ENCODE measurements around the gene PRR7. TPM values are rescaled to one million over a fixed set of nuclear protein-coding genes. Genes with fewer than 3 reads are reported as not detected.
A peak's percentile ranks its signal among the peaks of the same experiment; 100 is the strongest.

Gene PRR7
- total RNA-seq, 4 donors from 2014 or later = 1.4 to 4.7 (median 4.2) TPM

- H3K36me3 ChIP-seq = no peaks in the 10 kb centered on the region
- TF ChIP-seq, protein P1, sequence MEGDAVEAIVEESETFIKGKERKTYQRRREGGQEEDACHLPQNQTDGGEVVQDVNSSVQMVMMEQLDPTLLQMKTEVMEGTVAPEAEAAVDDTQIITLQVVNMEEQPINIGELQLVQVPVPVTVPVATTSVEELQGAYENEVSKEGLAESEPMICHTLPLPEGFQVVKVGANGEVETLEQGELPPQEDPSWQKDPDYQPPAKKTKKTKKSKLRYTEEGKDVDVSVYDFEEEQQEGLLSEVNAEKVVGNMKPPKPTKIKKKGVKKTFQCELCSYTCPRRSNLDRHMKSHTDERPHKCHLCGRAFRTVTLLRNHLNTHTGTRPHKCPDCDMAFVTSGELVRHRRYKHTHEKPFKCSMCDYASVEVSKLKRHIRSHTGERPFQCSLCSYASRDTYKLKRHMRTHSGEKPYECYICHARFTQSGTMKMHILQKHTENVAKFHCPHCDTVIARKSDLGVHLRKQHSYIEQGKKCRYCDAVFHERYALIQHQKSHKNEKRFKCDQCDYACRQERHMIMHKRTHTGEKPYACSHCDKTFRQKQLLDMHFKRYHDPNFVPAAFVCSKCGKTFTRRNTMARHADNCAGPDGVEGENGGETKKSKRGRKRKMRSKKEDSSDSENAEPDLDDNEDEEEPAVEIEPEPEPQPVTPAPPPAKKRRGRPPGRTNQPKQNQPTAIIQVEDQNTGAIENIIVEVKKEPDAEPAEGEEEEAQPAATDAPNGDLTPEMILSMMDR (IDR thresholded peaks at IDR 0.05) = no peak
- no peak for TF ChIP-seq POLR2A (IDR thresholded peaks at IDR 0.05)
- peak; percentile 82 to 85 for DNase-seq
- no peak overlapping the region for H3K4me3 ChIP-seq (replicated peaks in 1 of 3)
- 21 to 23% methylated on average over 18 of the region's 18 CpGs for WGBS, 2 donors
- no peaks in the 10 kb centered on the region for H3K9me3 ChIP-seq
- H3K27me3 ChIP-seq = no peaks in the 10 kb centered on the region
- intact Hi-C loops (cut with DNase I) = no loop called here
- H3K27ac ChIP-seq = peak overlapping the region; percentile 59 to 76 (median 68)
- H3K4me1 ChIP-seq = peaks cover 20 to 35% of the 10 kb centered on the region in 2 donors
Observed at GRCh38 chr5:177478711-177479646, 32.4 kb downstream of the PRR7 start.

DNA sequence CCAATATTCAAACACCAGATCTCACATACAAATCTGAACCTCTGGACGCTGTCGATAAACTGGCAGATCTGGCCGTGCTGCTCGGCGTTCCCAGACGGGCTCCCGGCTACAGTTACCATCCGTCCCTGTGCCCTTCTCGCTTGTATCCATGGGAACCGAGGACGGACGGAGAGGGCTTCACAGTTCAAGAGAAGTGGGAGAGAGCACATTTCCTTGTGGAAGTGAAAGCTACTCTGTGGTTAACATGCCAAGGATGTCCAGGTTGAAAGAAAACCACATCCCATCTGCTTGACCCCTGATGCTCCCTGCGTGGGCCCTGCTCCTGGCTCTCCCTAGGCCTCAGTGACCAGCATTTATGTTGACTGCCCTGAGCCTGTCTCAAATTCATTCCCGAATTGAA, 33.2 kb downstream of the PRR7 start:
- intact Hi-C loops (cut with DNase I) = no loop called here
- H3K36me3 ChIP-seq = no peaks in the 10 kb centered on the region
- H3K4me3 ChIP-seq (replicated peaks in 1 of 3) = no peak overlapping the region
- TF ChIP-seq, protein P1 (IDR thresholded peaks at IDR 0.05) = no peak
- no peak for TF ChIP-seq POLR2A (IDR thresholded peaks at IDR 0.05)
- no peaks in the 10 kb centered on the region for H3K27me3 ChIP-seq
- peak overlapping the region; percentile 59 to 76 (median 68) for H3K27ac ChIP-seq
- peak in 1 of 2 donors; percentile 20 for DNase-seq
- 52 to 59% methylated on average over 14 of the region's 14 CpGs for WGBS, 2 donors
- peaks cover 20 to 35% of the 10 kb centered on the region in 2 donors for H3K4me1 ChIP-seq
- H3K9me3 ChIP-seq = no peaks in the 10 kb centered on the region

GRCh38 chr5:177482359-177482795, 35.8 kb downstream of the PRR7 start:
- no peaks in the 10 kb centered on the region for H3K27me3 ChIP-seq
- peaks cover 3 to 5% of the 10 kb centered on the region in 2 donors for H3K36me3 ChIP-seq
- DNase-seq = no peak
- H3K4me3 ChIP-seq (replicated peaks in 1 of 3) = no peak overlapping the region
- H3K9me3 ChIP-seq = no peaks in the 10 kb centered on the region
- TF ChIP-seq, protein P1 (IDR thresholded peaks at IDR 0.05) = no peak
- no peak for TF ChIP-seq POLR2A (IDR thresholded peaks at IDR 0.05)
- H3K4me1 ChIP-seq = peaks cover 20 to 25% of the 10 kb centered on the region in 2 donors
- no peak overlapping the region for H3K27ac ChIP-seq
- 92 to 94% methylated on average over 10 of the region's 10 CpGs for WGBS, 2 donors
- intact Hi-C loops (cut with DNase I) = no loop called here

GRCh38 chr5:177483042-177483441, 36.4 kb downstream of the PRR7 start:
- no peak for DNase-seq
- Histone ChIP-seq H3K4me1 (peaks cover 19 to 20% of the 10 kb centered on the region in 2 donors), H3K4me3 (replicated peaks in 1 of 3) (no peak overlapping the region), H3K27ac (no peak overlapping the region), H3K27me3 (no peaks in the 10 kb centered on the region), H3K36me3 (peaks cover 8 to 12% of the 10 kb centered on the region in 2 donors), H3K9me3 (no peaks in the 10 kb centered on the region)
- intact Hi-C loops (cut with DNase I) = no loop called here
- TF ChIP-seq, protein P1 (IDR thresholded peaks at IDR 0.05) = no peak
- no peak for TF ChIP-seq POLR2A (IDR thresholded peaks at IDR 0.05)
- 95 to 97% methylated on average over 9 of the region's 9 CpGs for WGBS, 2 donors

Measured in thyroid gland (tissue), 4 donors.